Measurements from ENCODE around the gene FGF14. TPM values are rescaled to one million over a fixed set of nuclear protein-coding genes. Genes with fewer than 3 reads are reported as not detected.

The FGF14 gene
- total and polyA plus RNA-seq, 2 donors (not counting 1 experiment from before 2014, with no cell fraction given), result under 0.01 TPM; not detected in 1

GRCh38 chr13:101916775-101917474 is 484.9 kb downstream of the FGF14 start:
- H3K9me3 Mint-ChIP-seq (ENCODE audit: insufficient read depth), result no peaks in the 10 kb centered on the region
- no peaks in the 10 kb centered on the region for H3K4me1 Mint-ChIP-seq
- no peak overlapping the region for H3K4me3 Mint-ChIP-seq
- Histone ChIP-seq H3K4me3 (ENCODE audit: control extremely low read depth in 1 of 5, extremely low read depth in 1 of 5, insufficient read depth in 1 of 5, low read depth in 2 of 5, low read length in 4 of 5) (no peak overlapping the region), H3K9me3 (ENCODE audit: control extremely low read depth in 1 of 3, control insufficient read depth in 2 of 3, insufficient read depth in 1 of 3, low read length in 2 of 3) (peaks cover 0 to 10% (median 0%) of the 10 kb centered on the region in 3 donors), H3K4me2 (replicated peaks; ENCODE audit: low read depth, low read length, poor library complexity, severe bottlenecking) (no peak overlapping the region), H4K20me1 (ENCODE audit: control insufficient read depth, insufficient read depth, low read length, poor library complexity, severe bottlenecking) (no peaks in the 10 kb centered on the region), H3K9ac (ENCODE audit: low read length) (no peak overlapping the region), H3K27ac (ENCODE audit: low read length in 2 of 2) (no peak overlapping the region), H3K27me3 (replicated peaks in 1 of 4; ENCODE audit: control extremely low read depth in 1 of 4, control insufficient read depth in 3 of 4, insufficient read depth in 4 of 4, low read length in 3 of 4) (peaks cover 0 to 33% (median 8%) of the 10 kb centered on the region in 4 experiments), H3K4me1 (ENCODE audit: control insufficient read depth in 2 of 2, insufficient read depth in 2 of 2, low read length in 2 of 2) (no peaks in the 10 kb centered on the region), H3K36me3 (replicated peaks in 1 of 2; ENCODE audit: control extremely low read depth in 1 of 2, control insufficient read depth in 1 of 2, extremely low read depth in 1 of 2, insufficient read depth in 2 of 2, low read length in 1 of 2) (no peaks in the 10 kb centered on the region), H3K79me2 (ENCODE audit: control insufficient read depth, insufficient read depth, low read length) (no peaks in the 10 kb centered on the region), H2AFZ (ENCODE audit: insufficient read depth, low read depth, low read length, poor library complexity, severe bottlenecking) (no peak overlapping the region)
- POLR2A ChIA-PET, result no interaction called here
- DNase-seq (no peak), ATAC-seq (ENCODE audit: low read depth) (no peak)
- peaks cover 50% of the 10 kb centered on the region for H3K27me3 Mint-ChIP-seq
- intact Hi-C loops (cut with micrococcal nuclease), result no loop called here
- CTCF ChIA-PET, result no interaction called here
- TF ChIP-seq EZH2 (IDR thresholded peaks at IDR 0.05; ENCODE audit: borderline replicate concordance, insufficient read depth, low read depth, low read length, poor library complexity, severe bottlenecking), result no peak
- no peak for TF ChIP-seq CTCF (IDR thresholded peaks at IDR 0.05)
- no peak overlapping the region for H3K27ac Mint-ChIP-seq
- WGBS (ENCODE audit: insufficient coverage), result 5% methylated on average over 70 of the region's 73 CpGs

GRCh38 chr13:101916108-101916774 is 485.6 kb downstream of the FGF14 start:
- peaks cover 43% of the 10 kb centered on the region for H3K27me3 Mint-ChIP-seq
- no peak overlapping the region for H3K4me3 ChIP-seq (ENCODE audit: control extremely low read depth in 1 of 5, extremely low read depth in 1 of 5, insufficient read depth in 1 of 5, low read depth in 2 of 5, low read length in 4 of 5)
- H3K27ac ChIP-seq (ENCODE audit: low read length in 2 of 2), result no peak overlapping the region
- 4% methylated on average over 62 of the region's 62 CpGs for WGBS (ENCODE audit: insufficient coverage)
- H3K27me3 ChIP-seq (replicated peaks in 1 of 4; ENCODE audit: control extremely low read depth in 1 of 4, control insufficient read depth in 3 of 4, insufficient read depth in 4 of 4, low read length in 3 of 4), result peaks cover 0 to 33% (median 5%) of the 10 kb centered on the region in 4 experiments
- H3K9me3 Mint-ChIP-seq (ENCODE audit: insufficient read depth), result no peaks in the 10 kb centered on the region
- no peak for DNase-seq
- H3K36me3 ChIP-seq (replicated peaks in 1 of 2; ENCODE audit: control extremely low read depth in 1 of 2, control insufficient read depth in 1 of 2, extremely low read depth in 1 of 2, insufficient read depth in 2 of 2, low read length in 1 of 2), result no peaks in the 10 kb centered on the region
- no peak for ATAC-seq (ENCODE audit: low read depth)
- H3K4me1 ChIP-seq (ENCODE audit: control insufficient read depth in 2 of 2, insufficient read depth in 2 of 2, low read length in 2 of 2), result no peaks in the 10 kb centered on the region
- POLR2A ChIA-PET, result no interaction called here
- H2AFZ ChIP-seq (ENCODE audit: insufficient read depth, low read depth, low read length, poor library complexity, severe bottlenecking), result no peak overlapping the region
- CTCF ChIA-PET, result no interaction called here
- no peaks in the 10 kb centered on the region for H4K20me1 ChIP-seq (ENCODE audit: control insufficient read depth, insufficient read depth, low read length, poor library complexity, severe bottlenecking)
- H3K4me3 Mint-ChIP-seq, result no peak overlapping the region
- intact Hi-C loops (cut with micrococcal nuclease), result no loop called here
- H3K9ac ChIP-seq (ENCODE audit: low read length), result no peak overlapping the region
- H3K4me2 ChIP-seq (replicated peaks; ENCODE audit: low read depth, low read length, poor library complexity, severe bottlenecking), result no peak overlapping the region
- TF ChIP-seq EZH2 (IDR thresholded peaks at IDR 0.05; ENCODE audit: borderline replicate concordance, insufficient read depth, low read depth, low read length, poor library complexity, severe bottlenecking) (no peak), CTCF (IDR thresholded peaks at IDR 0.05) (no peak)
- no peaks in the 10 kb centered on the region for H3K79me2 ChIP-seq (ENCODE audit: control insufficient read depth, insufficient read depth, low read length)
- H3K9me3 ChIP-seq (ENCODE audit: control extremely low read depth in 1 of 3, control insufficient read depth in 2 of 3, insufficient read depth in 1 of 3, low read length in 2 of 3), result peaks cover 0 to 10% (median 0%) of the 10 kb centered on the region in 3 donors
- H3K27ac Mint-ChIP-seq, result no peak overlapping the region
- no peaks in the 10 kb centered on the region for H3K4me1 Mint-ChIP-seq

Measured in B cell (primary cell).